ENCODE data around the gene PAMR1.
"Not testable (repeated sequence)": the region's sequence is repeated elsewhere in the genome, so short reads cannot be mapped to it uniquely, and the experiment has no call there.

GRCh38 chr11:35547995-35548394, 22.6 kb upstream of the PAMR1 start:
- not testable (repeated sequence) for TF ChIP-seq PKNOX1 (IDR thresholded peaks at IDR 0.05); BHLHE40 (IDR thresholded peaks at IDR 0.05; ENCODE audit: borderline replicate concordance); FOXK2 (IDR thresholded peaks at IDR 0.05)

Data from HEK293T (cell line).